WTC11 (cell line): ENCODE measurements around the gene PANX3. TPM values are rescaled to one million over a fixed set of nuclear protein-coding genes. Genes with fewer than 3 reads are reported as not detected.

ENCODE experiments used
- ATAC-seq: fragments of 200-7000 bp; cut with Tn5 transposase; 2 replicates; pipeline ENCODE4 v1.10.0; 2021; ENCODE audit warnings: mild to moderate bottlenecking, moderate library complexity
- CTCF ChIA-PET: fragments of 300-600 bp; sonication (Branson Sonifier 250); formaldehyde crosslinking; loops from one replicate; lab custom pipeline; 2021; ENCODE audit warnings: antibody characterized with exemption; lab: Charles Lee
- POLR2A ChIA-PET: fragments of 350-600 bp; sonication (Branson Sonifier 250); formaldehyde crosslinking; loops from one replicate; lab custom pipeline; 2021; ENCODE audit warnings: antibody characterized with exemption; lab: Charles Lee
- DNase-seq: peaks from one replicate; pipeline ENCODE4 v3.0.0; 2021; ENCODE audit warnings: low spot score
- H3K27ac Mint-ChIP-seq: 2 replicates; pipeline ENCODE4 v1.8.0; 2021; ENCODE audit warnings: mixed read lengths
- H3K27me3 Mint-ChIP-seq: 2 replicates; pipeline ENCODE4 v1.8.0; 2021; ENCODE audit warnings: low read depth, mild to moderate bottlenecking, moderate library complexity, mixed read lengths
- H3K36me3 Mint-ChIP-seq: 2 replicates; pipeline ENCODE4 v1.8.0; 2021; ENCODE audit warnings: mixed read lengths
- H3K4me1 Mint-ChIP-seq: 2 replicates; pipeline ENCODE4 v1.8.0; 2022; ENCODE audit warnings: mixed read lengths
- H3K4me3 Mint-ChIP-seq: 2 replicates; pipeline ENCODE4 v1.8.0; 2021; ENCODE audit warnings: mild to moderate bottlenecking, moderate library complexity, mixed read lengths
- H3K9me3 Mint-ChIP-seq: 2 replicates; pipeline ENCODE4 v1.8.0; 2021; ENCODE audit warnings: mixed read lengths
- CBFB ChIP-seq: sonication (generic); formaldehyde crosslinking; IDR thresholded peaks from 2 replicates; pipeline ENCODE4 v1.8.1; 2022; ENCODE audit warnings: mild to moderate bottlenecking, low read depth, missing genetic modification reagents
- CREB1 ChIP-seq: sonication (generic); formaldehyde crosslinking; IDR thresholded peaks from 2 replicates; pipeline ENCODE4 v1.8.0; 2023; ENCODE audit warnings: mild to moderate bottlenecking, missing genetic modification reagents
- FOXK1 ChIP-seq: sonication (generic); formaldehyde crosslinking; IDR thresholded peaks from 2 replicates; pipeline ENCODE4 v1.8.0; 2022; ENCODE audit warnings: mild to moderate bottlenecking, moderate library complexity, missing genetic modification reagents
- GABPB1 ChIP-seq: sonication (generic); formaldehyde crosslinking; IDR thresholded peaks from 2 replicates; pipeline ENCODE4 v1.8.1; 2023; ENCODE audit warnings: mild to moderate bottlenecking, missing genetic modification reagents
- GRHL2 ChIP-seq: fragments of 250-450 bp; sonication (Bioruptor Pico); IDR thresholded peaks from 2 replicates; pipeline ENCODE4 v1.8.0; 2022; ENCODE audit warnings: mild to moderate bottlenecking, moderate library complexity; ENCODE audit not compliant: insufficient replicate concordance, severe bottlenecking
- JUN ChIP-seq: sonication (generic); formaldehyde crosslinking; IDR thresholded peaks from 2 replicates; pipeline ENCODE4 v1.8.0; 2023; ENCODE audit warnings: mild to moderate bottlenecking, missing genetic modification reagents
- MYBL2 ChIP-seq: sonication (generic); formaldehyde crosslinking; IDR thresholded peaks from 2 replicates; pipeline ENCODE4 v1.8.1; 2023; ENCODE audit warnings: mild to moderate bottlenecking, moderate library complexity, missing genetic modification reagents
- NFATC4 ChIP-seq: fragments of 250-450 bp; sonication (Bioruptor Pico); IDR thresholded peaks from 2 replicates; pipeline ENCODE4 v1.9.0; 2021; ENCODE audit warnings: mild to moderate bottlenecking
- NFYB ChIP-seq: sonication (generic); formaldehyde crosslinking; conservative IDR thresholded peaks from 2 replicates; pipeline ENCODE4 v1.8.0; 2022; ENCODE audit warnings: low read depth, missing genetic modification reagents
- NR3C1 ChIP-seq: sonication (generic); formaldehyde crosslinking; conservative IDR thresholded peaks from 2 replicates; pipeline ENCODE4 v1.8.1; 2023; ENCODE audit warnings: low read depth, mild to moderate bottlenecking, missing genetic modification reagents
- TEAD1 ChIP-seq: sonication (generic); formaldehyde crosslinking; IDR thresholded peaks from 2 replicates; pipeline ENCODE4 v1.8.0; 2022; ENCODE audit warnings: mild to moderate bottlenecking, missing genetic modification reagents
- ZNF232 ChIP-seq: sonication (generic); formaldehyde crosslinking; IDR thresholded peaks from 2 replicates; pipeline ENCODE4 v1.8.0; 2022; ENCODE audit warnings: mild to moderate bottlenecking, missing genetic modification reagents
- total RNA-seq: library from RNA; stranded (reverse); gene quantifications from 3 replicates; pipeline ENCODE4 v1.2.3, GENCODE V29; 2021
- TF ChIP-seq, protein P1 (sequence below): sonication (generic); formaldehyde crosslinking; IDR thresholded peaks from 2 replicates; pipeline ENCODE4 v1.8.1; 2022; ENCODE audit warnings: mild to moderate bottlenecking, missing genetic modification reagents, moderate library complexity, borderline replicate concordance
- TF ChIP-seq, protein P2 (sequence below): sonication (generic); formaldehyde crosslinking; IDR thresholded peaks from 2 replicates; pipeline ENCODE4 v1.8.0; 2023; ENCODE audit warnings: missing genetic modification reagents, mild to moderate bottlenecking, borderline replicate concordance
- TF ChIP-seq, protein P3 (sequence below): sonication (generic); formaldehyde crosslinking; IDR thresholded peaks from 2 replicates; pipeline ENCODE4 v1.8.1; 2022; ENCODE audit warnings: mild to moderate bottlenecking, moderate library complexity, missing genetic modification reagents
- TF ChIP-seq, protein P4 (sequence below): fragments of 250-450 bp; sonication (Bioruptor Pico); IDR thresholded peaks from 2 replicates; pipeline ENCODE4 v1.8.0; 2021; ENCODE audit warnings: mild to moderate bottlenecking
- TF ChIP-seq, protein P5 (sequence below): sonication (generic); formaldehyde crosslinking; IDR thresholded peaks from 2 replicates; pipeline ENCODE4 v1.8.1; 2022; ENCODE audit warnings: low read depth, mild to moderate bottlenecking, moderate library complexity, missing genetic modification reagents, borderline replicate concordance
- TF ChIP-seq, protein P6 (sequence below): sonication (generic); formaldehyde crosslinking; IDR thresholded peaks from 2 replicates; pipeline ENCODE4 v1.8.1; 2023; ENCODE audit warnings: mild to moderate bottlenecking, missing genetic modification reagents
- TF ChIP-seq, protein P7 (sequence below): sonication (generic); formaldehyde crosslinking; IDR thresholded peaks from 2 replicates; pipeline ENCODE4 v1.8.0; 2022; ENCODE audit warnings: mild to moderate bottlenecking, missing genetic modification reagents
- TF ChIP-seq, protein P8 (sequence below): sonication (generic); formaldehyde crosslinking; IDR thresholded peaks from 2 replicates; pipeline ENCODE4 v1.8.1; 2023; ENCODE audit warnings: mild to moderate bottlenecking, missing genetic modification reagents, moderate library complexity

Gene PANX3
- total RNA-seq, 1 experiment from 2014 or later, result not detected

DNA sequence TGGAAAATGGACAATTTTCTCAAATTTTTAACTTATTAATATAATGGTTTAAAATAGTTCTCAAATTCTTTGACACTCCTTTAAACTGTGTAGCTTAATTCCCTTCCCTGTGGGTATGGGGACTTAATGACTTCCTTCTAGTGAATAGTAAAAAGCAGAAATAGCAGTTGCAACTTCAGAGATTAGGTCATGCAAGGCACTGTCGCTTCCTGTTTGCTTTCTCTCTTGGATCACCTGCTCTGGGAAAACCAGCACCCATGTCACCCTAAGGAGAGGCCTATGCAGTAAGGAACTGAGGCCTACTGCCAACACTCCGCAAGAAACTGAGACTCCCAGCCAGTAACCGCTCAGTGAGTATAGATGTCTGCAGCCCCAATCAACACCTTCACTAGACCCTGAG lies 5.5 kb upstream of the PANX3 start (continued):
- TF ChIP-seq, protein P1, sequence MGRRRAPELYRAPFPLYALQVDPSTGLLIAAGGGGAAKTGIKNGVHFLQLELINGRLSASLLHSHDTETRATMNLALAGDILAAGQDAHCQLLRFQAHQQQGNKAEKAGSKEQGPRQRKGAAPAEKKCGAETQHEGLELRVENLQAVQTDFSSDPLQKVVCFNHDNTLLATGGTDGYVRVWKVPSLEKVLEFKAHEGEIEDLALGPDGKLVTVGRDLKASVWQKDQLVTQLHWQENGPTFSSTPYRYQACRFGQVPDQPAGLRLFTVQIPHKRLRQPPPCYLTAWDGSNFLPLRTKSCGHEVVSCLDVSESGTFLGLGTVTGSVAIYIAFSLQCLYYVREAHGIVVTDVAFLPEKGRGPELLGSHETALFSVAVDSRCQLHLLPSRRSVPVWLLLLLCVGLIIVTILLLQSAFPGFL, result no peak
- TF ChIP-seq NFYB (CRISPR knock-in tag), result no peak
- TF ChIP-seq, protein P2, sequence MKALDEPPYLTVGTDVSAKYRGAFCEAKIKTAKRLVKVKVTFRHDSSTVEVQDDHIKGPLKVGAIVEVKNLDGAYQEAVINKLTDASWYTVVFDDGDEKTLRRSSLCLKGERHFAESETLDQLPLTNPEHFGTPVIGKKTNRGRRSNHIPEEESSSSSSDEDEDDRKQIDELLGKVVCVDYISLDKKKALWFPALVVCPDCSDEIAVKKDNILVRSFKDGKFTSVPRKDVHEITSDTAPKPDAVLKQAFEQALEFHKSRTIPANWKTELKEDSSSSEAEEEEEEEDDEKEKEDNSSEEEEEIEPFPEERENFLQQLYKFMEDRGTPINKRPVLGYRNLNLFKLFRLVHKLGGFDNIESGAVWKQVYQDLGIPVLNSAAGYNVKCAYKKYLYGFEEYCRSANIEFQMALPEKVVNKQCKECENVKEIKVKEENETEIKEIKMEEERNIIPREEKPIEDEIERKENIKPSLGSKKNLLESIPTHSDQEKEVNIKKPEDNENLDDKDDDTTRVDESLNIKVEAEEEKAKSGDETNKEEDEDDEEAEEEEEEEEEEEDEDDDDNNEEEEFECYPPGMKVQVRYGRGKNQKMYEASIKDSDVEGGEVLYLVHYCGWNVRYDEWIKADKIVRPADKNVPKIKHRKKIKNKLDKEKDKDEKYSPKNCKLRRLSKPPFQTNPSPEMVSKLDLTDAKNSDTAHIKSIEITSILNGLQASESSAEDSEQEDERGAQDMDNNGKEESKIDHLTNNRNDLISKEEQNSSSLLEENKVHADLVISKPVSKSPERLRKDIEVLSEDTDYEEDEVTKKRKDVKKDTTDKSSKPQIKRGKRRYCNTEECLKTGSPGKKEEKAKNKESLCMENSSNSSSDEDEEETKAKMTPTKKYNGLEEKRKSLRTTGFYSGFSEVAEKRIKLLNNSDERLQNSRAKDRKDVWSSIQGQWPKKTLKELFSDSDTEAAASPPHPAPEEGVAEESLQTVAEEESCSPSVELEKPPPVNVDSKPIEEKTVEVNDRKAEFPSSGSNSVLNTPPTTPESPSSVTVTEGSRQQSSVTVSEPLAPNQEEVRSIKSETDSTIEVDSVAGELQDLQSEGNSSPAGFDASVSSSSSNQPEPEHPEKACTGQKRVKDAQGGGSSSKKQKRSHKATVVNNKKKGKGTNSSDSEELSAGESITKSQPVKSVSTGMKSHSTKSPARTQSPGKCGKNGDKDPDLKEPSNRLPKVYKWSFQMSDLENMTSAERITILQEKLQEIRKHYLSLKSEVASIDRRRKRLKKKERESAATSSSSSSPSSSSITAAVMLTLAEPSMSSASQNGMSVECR (CRISPR knock-in tag), result no peak
- no peak for TF ChIP-seq GABPB1 (CRISPR knock-in tag)

DNA sequence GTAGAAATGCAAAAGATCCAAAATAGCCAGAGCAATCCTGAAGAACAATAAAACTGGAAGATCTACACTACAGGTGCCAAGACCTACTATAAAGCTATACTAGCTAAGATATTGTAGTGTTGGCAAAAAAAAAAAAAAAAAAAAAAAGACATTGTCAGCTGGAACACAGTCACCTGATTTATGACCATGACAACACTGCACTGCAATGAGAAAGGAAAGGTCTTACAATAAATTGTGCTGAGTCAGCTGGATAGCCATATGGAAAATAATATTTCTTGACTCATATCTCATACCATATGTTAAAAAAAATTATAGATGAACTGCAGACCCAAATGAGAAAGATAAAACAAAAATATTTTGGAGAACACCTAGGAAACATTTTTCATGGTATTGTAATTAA lies 3.1 kb upstream of the PANX3 start:
- DNase-seq (no peak), ATAC-seq (no peak)
- TF ChIP-seq NFYB (CRISPR knock-in tag) (no peak), JUN (no peak), CREB1 (no peak), TEAD1 (CRISPR knock-in tag) (no peak), GRHL2 (CRISPR knock-in tag) (no peak), NFATC4 (CRISPR knock-in tag) (no peak), FOXK1 (no peak), MYBL2 (CRISPR knock-in tag) (no peak), NR3C1 (CRISPR knock-in tag) (no peak), CBFB (CRISPR knock-in tag) (no peak), ZNF232 (CRISPR knock-in tag) (no peak)
- TF ChIP-seq, protein P3, sequence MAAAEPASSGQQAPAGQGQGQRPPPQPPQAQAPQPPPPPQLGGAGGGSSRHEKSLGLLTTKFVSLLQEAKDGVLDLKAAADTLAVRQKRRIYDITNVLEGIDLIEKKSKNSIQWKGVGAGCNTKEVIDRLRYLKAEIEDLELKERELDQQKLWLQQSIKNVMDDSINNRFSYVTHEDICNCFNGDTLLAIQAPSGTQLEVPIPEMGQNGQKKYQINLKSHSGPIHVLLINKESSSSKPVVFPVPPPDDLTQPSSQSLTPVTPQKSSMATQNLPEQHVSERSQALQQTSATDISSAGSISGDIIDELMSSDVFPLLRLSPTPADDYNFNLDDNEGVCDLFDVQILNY (CRISPR knock-in tag), result no peak
- TF ChIP-seq, protein P4, sequence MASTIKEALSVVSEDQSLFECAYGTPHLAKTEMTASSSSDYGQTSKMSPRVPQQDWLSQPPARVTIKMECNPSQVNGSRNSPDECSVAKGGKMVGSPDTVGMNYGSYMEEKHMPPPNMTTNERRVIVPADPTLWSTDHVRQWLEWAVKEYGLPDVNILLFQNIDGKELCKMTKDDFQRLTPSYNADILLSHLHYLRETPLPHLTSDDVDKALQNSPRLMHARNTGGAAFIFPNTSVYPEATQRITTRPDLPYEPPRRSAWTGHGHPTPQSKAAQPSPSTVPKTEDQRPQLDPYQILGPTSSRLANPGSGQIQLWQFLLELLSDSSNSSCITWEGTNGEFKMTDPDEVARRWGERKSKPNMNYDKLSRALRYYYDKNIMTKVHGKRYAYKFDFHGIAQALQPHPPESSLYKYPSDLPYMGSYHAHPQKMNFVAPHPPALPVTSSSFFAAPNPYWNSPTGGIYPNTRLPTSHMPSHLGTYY, result no peak
- TF ChIP-seq, protein P5, sequence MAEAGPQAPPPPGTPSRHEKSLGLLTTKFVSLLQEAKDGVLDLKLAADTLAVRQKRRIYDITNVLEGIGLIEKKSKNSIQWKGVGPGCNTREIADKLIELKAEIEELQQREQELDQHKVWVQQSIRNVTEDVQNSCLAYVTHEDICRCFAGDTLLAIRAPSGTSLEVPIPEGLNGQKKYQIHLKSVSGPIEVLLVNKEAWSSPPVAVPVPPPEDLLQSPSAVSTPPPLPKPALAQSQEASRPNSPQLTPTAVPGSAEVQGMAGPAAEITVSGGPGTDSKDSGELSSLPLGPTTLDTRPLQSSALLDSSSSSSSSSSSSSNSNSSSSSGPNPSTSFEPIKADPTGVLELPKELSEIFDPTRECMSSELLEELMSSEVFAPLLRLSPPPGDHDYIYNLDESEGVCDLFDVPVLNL (CRISPR knock-in tag), result no peak
- TF ChIP-seq, protein P6, sequence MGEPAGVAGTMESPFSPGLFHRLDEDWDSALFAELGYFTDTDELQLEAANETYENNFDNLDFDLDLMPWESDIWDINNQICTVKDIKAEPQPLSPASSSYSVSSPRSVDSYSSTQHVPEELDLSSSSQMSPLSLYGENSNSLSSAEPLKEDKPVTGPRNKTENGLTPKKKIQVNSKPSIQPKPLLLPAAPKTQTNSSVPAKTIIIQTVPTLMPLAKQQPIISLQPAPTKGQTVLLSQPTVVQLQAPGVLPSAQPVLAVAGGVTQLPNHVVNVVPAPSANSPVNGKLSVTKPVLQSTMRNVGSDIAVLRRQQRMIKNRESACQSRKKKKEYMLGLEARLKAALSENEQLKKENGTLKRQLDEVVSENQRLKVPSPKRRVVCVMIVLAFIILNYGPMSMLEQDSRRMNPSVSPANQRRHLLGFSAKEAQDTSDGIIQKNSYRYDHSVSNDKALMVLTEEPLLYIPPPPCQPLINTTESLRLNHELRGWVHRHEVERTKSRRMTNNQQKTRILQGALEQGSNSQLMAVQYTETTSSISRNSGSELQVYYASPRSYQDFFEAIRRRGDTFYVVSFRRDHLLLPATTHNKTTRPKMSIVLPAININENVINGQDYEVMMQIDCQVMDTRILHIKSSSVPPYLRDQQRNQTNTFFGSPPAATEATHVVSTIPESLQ, result no peak
- TF ChIP-seq, protein P7, sequence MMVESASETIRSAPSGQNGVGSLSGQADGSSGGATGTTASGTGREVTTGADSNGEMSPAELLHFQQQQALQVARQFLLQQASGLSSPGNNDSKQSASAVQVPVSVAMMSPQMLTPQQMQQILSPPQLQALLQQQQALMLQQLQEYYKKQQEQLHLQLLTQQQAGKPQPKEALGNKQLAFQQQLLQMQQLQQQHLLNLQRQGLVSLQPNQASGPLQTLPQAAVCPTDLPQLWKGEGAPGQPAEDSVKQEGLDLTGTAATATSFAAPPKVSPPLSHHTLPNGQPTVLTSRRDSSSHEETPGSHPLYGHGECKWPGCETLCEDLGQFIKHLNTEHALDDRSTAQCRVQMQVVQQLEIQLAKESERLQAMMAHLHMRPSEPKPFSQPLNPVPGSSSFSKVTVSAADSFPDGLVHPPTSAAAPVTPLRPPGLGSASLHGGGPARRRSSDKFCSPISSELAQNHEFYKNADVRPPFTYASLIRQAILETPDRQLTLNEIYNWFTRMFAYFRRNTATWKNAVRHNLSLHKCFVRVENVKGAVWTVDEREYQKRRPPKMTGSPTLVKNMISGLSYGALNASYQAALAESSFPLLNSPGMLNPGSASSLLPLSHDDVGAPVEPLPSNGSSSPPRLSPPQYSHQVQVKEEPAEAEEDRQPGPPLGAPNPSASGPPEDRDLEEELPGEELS (CRISPR knock-in tag), result no peak
- TF ChIP-seq, protein P8, sequence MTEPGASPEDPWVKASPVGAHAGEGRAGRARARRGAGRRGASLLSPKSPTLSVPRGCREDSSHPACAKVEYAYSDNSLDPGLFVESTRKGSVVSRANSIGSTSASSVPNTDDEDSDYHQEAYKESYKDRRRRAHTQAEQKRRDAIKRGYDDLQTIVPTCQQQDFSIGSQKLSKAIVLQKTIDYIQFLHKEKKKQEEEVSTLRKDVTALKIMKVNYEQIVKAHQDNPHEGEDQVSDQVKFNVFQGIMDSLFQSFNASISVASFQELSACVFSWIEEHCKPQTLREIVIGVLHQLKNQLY (CRISPR knock-in tag), result no peak
- H3K4me1 Mint-ChIP-seq, result no peaks in the 10 kb centered on the region
- no peak overlapping the region for H3K4me3 Mint-ChIP-seq
- CTCF ChIA-PET, result interaction anchor here (0.6 kb wide), 1 partner anchor 395 kb away, joined by 4 read pairs; no protein-coding TSS in a partner anchor
- POLR2A ChIA-PET, result interaction anchor here (0.6 kb wide), 1 partner anchor 453 kb away, joined by 3 read pairs; no protein-coding TSS in a partner anchor
- no peaks in the 10 kb centered on the region for H3K36me3 Mint-ChIP-seq
- H3K9me3 Mint-ChIP-seq, result no peaks in the 10 kb centered on the region
- no peak overlapping the region for H3K27ac Mint-ChIP-seq
- no peaks in the 10 kb centered on the region for H3K27me3 Mint-ChIP-seq
